Activated T-cell treated with anti-CD3 and anti-CD28 coated beads for 4 hours (primary cell): ENCODE data around the gene SRP19.
A peak's percentile ranks its signal among the peaks of the same experiment; 100 is the strongest.
"Not testable (repeated sequence)": the region's sequence is repeated elsewhere in the genome, so short reads cannot be mapped to it uniquely, and the experiment has no call there.

ENCODE experiments used
- DNase-seq: peaks from one replicate; pipeline ENCODE4 v3.0.0-alpha.2; 2020

Gene SRP19

GRCh38 chr5:112876362-112876761 is 15.3 kb downstream of the SRP19 start:
- DNase-seq, result no peak

GRCh38 chr5:112878101-112878500 is 17.0 kb downstream of the SRP19 start:
- no peak for DNase-seq

GRCh38 chr5:112878760-112879159 is 17.7 kb downstream of the SRP19 start:
- DNase-seq, result peak; percentile 43

- no peak for DNase-seq
Observed at GRCh38 chr5:112880219-112880964, 19.3 kb downstream of the SRP19 start.

GRCh38 chr5:112883192-112883591 is 22.1 kb downstream of the SRP19 start:
- DNase-seq, result no peak

DNA sequence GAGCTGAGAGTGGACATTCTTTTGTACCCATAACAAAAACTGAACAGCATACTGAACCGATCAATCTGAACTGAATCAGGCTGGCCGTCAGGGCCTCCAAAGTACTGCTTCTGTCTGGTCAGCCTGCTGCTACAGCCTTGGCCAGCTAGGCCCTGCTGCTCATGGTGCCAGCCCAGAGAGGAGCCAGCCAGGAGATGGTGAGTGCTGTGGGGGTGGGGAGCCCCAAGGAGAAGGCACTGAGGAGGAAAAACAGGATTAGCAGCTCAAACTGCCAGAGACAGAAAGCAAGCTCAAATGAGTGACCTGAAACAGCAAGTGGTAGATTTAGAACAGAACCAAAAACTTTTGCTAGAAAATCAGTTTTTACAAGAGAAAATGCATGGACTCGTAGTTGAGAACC is 23.9 kb downstream of the SRP19 start:
- DNase-seq, result no peak

GRCh38 chr5:112886975-112887374 is 25.9 kb downstream of the SRP19 start:
- no peak for DNase-seq

GRCh38 chr5:112892066-112892465 is 31.0 kb downstream of the SRP19 start:
- DNase-seq, result not testable (repeated sequence)

GRCh38 chr5:112892776-112893175 is 31.7 kb downstream of the SRP19 start:
- no peak for DNase-seq

DNA sequence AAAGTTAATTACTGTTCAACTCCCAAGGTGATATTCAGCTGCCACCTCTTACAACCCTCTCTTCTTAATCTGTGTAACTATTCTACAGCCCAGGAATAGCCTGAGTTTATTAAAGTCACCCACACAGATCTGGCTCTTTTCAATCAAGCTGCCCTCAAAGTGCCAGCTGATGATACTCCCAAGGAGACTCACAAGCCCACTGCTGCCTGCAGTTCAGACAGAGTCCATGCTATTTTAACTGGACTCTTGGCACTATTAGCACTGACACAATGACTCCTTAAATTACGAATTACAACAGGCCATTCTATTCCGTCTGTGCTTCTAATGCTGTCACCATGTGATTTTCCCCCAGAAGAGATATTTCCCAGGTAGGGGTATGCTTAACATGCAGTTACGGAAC is 34.6 kb downstream of the SRP19 start:
- DNase-seq, result no peak

- no peak for DNase-seq
Observed at GRCh38 chr5:112902561-112902960, 41.5 kb downstream of the SRP19 start.

DNA sequence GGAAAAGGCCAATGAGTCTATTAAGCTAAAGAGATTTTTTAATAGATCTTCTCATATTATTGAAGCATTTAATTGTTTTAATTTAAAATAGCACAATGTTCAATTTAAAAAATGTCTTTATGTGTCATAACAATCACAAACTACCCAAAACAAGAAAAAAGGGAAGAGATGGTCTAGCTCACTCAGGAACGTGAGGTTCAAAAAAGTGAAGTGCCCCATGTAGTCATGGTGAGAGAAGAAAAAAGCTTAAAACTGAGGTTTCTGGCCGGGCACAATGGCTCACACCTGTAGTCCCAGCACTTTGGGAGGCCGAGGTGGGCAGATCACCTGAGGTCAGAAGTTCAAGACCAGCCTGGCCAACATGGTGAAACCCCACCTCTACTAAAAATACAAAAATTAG is 43.9 kb downstream of the SRP19 start:
- DNase-seq, result not testable (repeated sequence)

GRCh38 chr5:112906637-112907036 is 45.5 kb downstream of the SRP19 start:
- DNase-seq, result no peak

- no peak for DNase-seq
Observed at GRCh38 chr5:112907166-112907631, 46.1 kb downstream of the SRP19 start.

GRCh38 chr5:112908854-112909253 is 47.8 kb downstream of the SRP19 start:
- DNase-seq, result no peak

- no peak for DNase-seq
Observed at GRCh38 chr5:112910529-112910928, 49.4 kb downstream of the SRP19 start.

- DNase-seq, result no peak
Observed at GRCh38 chr5:112914584-112914983, 53.5 kb downstream of the SRP19 start.

- DNase-seq, result no peak
Observed at GRCh38 chr5:112915831-112916230, 54.7 kb downstream of the SRP19 start.

DNA sequence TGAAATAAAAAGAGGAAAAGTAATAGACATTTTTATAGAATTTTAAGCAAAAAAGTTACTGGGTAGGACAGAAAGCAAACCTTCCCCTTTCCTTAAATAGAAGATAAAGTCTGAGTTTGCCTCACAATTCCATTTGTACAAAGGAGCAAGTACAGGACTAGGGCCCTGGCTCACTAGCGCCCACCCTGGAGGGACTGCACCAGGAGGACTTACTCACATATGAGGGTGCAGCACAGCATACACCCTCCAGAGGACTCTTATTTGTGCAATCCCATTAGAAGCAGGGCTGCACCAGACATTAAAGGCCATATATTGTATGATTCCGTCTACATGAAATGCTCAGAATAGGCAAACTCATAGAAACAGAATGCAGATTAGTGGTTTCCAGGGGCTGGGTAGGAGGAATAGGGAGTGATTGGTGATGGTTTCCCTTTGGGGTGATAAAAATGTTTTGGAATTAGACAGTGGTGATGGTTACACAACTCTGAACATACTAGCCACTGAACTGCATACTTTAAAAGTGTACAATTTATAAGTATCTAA is 56.4 kb downstream of the SRP19 start:
- DNase-seq, result no peak

- DNase-seq, result no peak
Observed at GRCh38 chr5:112918136-112918535, 57.0 kb downstream of the SRP19 start.

DNA sequence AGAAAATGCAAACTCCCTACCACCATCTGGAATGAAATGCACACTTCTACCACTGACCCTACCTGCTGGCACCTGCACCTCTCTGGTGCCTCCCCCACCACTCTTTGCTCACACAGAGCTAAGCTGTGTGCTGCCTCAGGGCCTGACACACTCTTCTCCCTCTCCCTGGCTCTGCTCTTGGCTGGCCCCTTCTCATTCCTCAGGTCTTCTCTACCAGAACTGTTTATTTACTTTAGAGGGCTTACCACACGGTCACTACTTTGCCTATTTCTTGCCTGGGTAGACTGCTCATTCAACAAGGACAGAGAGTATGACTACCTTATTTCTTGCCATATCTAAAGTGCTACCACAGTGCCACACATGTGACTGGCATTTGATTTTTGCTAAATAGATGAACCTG is 57.6 kb downstream of the SRP19 start:
- no peak for DNase-seq
